ENCODE results near the gene SERPINB8. TPM values are rescaled to one million over a fixed set of nuclear protein-coding genes. Genes with fewer than 3 reads are reported as not detected.

The SERPINB8 gene
- total RNA-seq, 1 donor from 2014 or later = 4.2 TPM

DNA sequence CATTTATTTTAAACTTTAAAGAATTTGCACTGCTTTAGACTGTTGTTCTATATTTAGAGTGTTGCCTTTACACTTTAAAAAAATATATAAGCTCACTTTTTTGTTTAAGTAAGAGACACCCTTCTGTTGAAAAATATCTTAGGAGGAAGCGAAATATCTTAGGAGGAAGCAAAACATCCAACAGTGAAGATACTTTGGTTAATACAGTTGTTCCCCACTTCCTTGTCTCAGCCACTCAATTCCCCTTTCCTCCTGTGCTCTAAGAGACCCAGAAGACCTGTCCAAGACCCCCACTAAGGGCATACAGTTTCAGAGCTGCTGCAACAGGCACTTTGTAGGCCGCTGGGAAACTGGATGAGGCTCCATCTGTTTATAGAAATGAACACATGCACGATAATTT, 5.7 kb downstream of the SERPINB8 start:
- H3K9me3 Mint-ChIP-seq (ENCODE audit: unreplicated experiment) = peaks cover 3% of the 10 kb centered on the region
- H3K27me3 Mint-ChIP-seq (ENCODE audit: unreplicated experiment) = peaks cover 10% of the 10 kb centered on the region
- H3K27ac Mint-ChIP-seq (ENCODE audit: unreplicated experiment) = no peak overlapping the region
- no peaks in the 10 kb centered on the region for H3K36me3 Mint-ChIP-seq (ENCODE audit: unreplicated experiment)
- no peak overlapping the region for H3K4me3 Mint-ChIP-seq (ENCODE audit: unreplicated experiment)
- H3K4me1 Mint-ChIP-seq (ENCODE audit: low read depth, unreplicated experiment) = peaks cover 8% of the 10 kb centered on the region
- no peak for DNase-seq
- TF ChIP-seq, protein P1, sequence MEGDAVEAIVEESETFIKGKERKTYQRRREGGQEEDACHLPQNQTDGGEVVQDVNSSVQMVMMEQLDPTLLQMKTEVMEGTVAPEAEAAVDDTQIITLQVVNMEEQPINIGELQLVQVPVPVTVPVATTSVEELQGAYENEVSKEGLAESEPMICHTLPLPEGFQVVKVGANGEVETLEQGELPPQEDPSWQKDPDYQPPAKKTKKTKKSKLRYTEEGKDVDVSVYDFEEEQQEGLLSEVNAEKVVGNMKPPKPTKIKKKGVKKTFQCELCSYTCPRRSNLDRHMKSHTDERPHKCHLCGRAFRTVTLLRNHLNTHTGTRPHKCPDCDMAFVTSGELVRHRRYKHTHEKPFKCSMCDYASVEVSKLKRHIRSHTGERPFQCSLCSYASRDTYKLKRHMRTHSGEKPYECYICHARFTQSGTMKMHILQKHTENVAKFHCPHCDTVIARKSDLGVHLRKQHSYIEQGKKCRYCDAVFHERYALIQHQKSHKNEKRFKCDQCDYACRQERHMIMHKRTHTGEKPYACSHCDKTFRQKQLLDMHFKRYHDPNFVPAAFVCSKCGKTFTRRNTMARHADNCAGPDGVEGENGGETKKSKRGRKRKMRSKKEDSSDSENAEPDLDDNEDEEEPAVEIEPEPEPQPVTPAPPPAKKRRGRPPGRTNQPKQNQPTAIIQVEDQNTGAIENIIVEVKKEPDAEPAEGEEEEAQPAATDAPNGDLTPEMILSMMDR (IDR thresholded peaks at IDR 0.05; ENCODE audit: partially characterized antibody, unreplicated experiment) = no peak

DNA sequence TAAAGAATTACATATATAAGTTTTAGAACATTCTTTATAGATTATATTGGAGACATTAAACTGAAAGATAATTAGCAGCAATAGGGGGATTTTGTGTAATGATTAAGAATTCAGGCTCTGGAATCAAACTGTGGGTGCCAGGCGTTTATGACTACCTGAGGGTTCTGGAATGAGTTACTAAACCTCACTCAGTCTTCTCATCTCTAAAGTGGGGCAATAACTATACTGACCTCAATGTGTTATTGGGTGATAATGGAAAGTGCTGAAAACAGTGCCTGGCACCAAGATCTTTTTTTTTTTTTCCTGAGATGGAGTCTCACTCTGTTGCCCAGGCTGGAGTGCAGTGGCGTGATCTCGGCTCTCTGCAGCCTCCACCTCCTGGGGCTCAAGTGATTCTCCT, 7.2 kb downstream of the SERPINB8 start:
- no peaks in the 10 kb centered on the region for H3K9me3 Mint-ChIP-seq (ENCODE audit: unreplicated experiment)
- H3K4me3 Mint-ChIP-seq (ENCODE audit: unreplicated experiment) = no peak overlapping the region
- H3K4me1 Mint-ChIP-seq (ENCODE audit: low read depth, unreplicated experiment) = peaks cover 1% of the 10 kb centered on the region
- H3K27me3 Mint-ChIP-seq (ENCODE audit: unreplicated experiment) = peaks cover 5% of the 10 kb centered on the region
- H3K27ac Mint-ChIP-seq (ENCODE audit: unreplicated experiment) = no peak overlapping the region
- DNase-seq = no peak
- no peaks in the 10 kb centered on the region for H3K36me3 Mint-ChIP-seq (ENCODE audit: unreplicated experiment)
- TF ChIP-seq, protein P1 (IDR thresholded peaks at IDR 0.05; ENCODE audit: partially characterized antibody, unreplicated experiment) = no peak

DNA sequence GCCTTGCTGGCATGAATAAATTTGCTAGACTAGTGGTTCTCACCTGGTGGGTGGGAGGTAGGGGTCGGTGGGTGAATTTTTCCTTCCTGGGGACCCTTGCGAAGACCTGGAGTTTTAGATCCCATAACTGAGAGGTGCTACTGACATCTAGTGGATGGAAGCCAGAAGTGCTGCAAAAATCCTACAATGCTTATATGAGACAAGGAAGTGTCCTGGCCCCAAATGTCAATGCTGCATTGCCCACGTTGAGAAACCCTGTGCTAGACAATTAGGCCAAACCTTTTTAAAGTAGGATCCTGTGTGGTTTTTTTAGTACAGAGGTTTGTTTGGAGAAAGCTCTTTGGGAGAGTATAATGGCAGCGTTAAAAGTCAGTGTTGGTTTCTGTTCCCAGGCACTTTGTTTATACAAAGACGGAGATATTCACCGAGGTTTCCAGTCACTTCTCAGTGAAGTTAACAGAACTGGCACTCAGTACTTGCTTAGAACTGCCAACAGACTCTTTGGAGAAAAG, 9.6 kb downstream of the SERPINB8 start:
- H3K4me3 Mint-ChIP-seq (ENCODE audit: unreplicated experiment) = no peak overlapping the region
- DNase-seq = peak; percentile 41
- TF ChIP-seq, protein P1 (IDR thresholded peaks at IDR 0.05; ENCODE audit: partially characterized antibody, unreplicated experiment) = peak; percentile 81
- no peak overlapping the region for H3K27ac Mint-ChIP-seq (ENCODE audit: unreplicated experiment)
- no peaks in the 10 kb centered on the region for H3K36me3 Mint-ChIP-seq (ENCODE audit: unreplicated experiment)
- no peaks in the 10 kb centered on the region for H3K9me3 Mint-ChIP-seq (ENCODE audit: unreplicated experiment)
- no peaks in the 10 kb centered on the region for H3K4me1 Mint-ChIP-seq (ENCODE audit: low read depth, unreplicated experiment)
- H3K27me3 Mint-ChIP-seq (ENCODE audit: unreplicated experiment) = peaks cover 2% of the 10 kb centered on the region

DNA sequence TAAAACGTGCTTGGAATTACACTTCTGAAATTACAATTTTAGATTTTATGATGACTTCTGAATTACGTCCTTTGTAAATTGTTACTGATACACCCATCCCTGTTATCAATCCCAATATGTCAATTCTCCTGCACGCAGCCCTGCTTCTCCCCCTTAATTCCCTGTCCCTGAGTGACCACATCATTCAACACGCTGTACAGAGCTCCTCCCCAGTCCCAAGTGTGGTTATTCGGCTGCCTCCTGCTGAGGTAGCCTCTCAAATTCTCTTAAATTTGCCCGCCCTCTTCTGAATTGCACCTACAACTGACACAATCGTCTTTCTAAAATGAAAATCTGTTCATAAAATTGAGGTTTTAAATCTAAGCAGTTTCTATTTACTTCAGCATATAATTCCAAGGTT, 10.1 kb downstream of the SERPINB8 start:
- no peak overlapping the region for H3K27ac Mint-ChIP-seq (ENCODE audit: unreplicated experiment)
- H3K27me3 Mint-ChIP-seq (ENCODE audit: unreplicated experiment) = peaks cover 2% of the 10 kb centered on the region
- H3K4me3 Mint-ChIP-seq (ENCODE audit: unreplicated experiment) = no peak overlapping the region
- H3K36me3 Mint-ChIP-seq (ENCODE audit: unreplicated experiment) = no peaks in the 10 kb centered on the region
- no peak for DNase-seq
- no peaks in the 10 kb centered on the region for H3K4me1 Mint-ChIP-seq (ENCODE audit: low read depth, unreplicated experiment)
- no peaks in the 10 kb centered on the region for H3K9me3 Mint-ChIP-seq (ENCODE audit: unreplicated experiment)
- TF ChIP-seq, protein P1 (IDR thresholded peaks at IDR 0.05; ENCODE audit: partially characterized antibody, unreplicated experiment) = no peak

DNA sequence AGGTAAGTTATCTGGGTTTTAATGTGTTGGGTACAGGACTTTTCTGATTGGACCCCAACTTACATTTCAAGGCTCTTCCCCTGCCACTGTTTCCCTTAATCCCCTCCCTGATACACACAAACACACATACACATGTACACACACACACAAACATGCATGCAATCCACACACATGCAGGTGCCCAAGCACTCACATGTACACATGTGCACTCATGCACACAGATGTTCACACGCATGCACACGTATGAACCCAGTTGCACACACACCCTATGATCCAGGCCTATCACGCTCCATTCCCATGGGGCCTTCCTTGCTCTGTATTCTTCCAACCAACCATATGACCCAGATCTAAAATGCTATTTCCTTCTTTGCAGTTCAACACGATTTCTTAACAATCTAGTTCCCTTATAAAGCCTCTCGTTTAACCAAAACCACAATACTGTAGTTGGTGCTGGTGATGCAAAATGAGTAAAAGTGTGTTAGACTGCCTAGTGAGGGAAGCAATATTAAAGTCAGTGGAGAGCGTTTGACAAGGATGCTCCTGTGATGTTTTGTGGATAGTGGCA, 11.1 kb downstream of the SERPINB8 start:
- Mint-ChIP-seq H3K27me3 (ENCODE audit: unreplicated experiment) (peaks cover 2% of the 10 kb centered on the region), H3K27ac (ENCODE audit: unreplicated experiment) (no peak overlapping the region), H3K4me1 (ENCODE audit: low read depth, unreplicated experiment) (no peaks in the 10 kb centered on the region), H3K36me3 (ENCODE audit: unreplicated experiment) (no peaks in the 10 kb centered on the region), H3K4me3 (ENCODE audit: unreplicated experiment) (no peak overlapping the region), H3K9me3 (ENCODE audit: unreplicated experiment) (no peaks in the 10 kb centered on the region)
- DNase-seq = no peak
- TF ChIP-seq, protein P1 (IDR thresholded peaks at IDR 0.05; ENCODE audit: partially characterized antibody, unreplicated experiment) = no peak
